ENCODE data around the gene DACH1.

The DACH1 gene

DNA sequence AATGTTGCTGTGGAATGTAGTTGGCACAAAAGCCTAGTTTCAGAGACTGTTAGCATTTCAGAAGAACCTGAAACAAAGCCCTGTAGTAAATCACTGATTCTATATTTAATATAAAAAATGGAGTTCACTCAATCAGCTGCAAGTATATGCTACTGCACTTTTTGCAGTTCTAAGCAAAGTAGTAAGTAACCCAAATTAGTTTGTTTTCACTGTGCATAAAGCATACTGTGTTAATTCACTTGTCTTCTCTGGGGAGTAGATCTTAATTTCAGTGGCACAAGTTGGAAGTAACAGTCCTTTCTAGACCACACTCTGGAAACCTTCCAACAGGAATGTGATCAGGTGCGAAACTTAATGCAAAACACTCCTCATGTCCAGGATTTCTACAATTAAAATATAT lies 139.3 kb downstream of the DACH1 start:
- no peak for DNase-seq
- no peak overlapping the region for H3K4me3 ChIP-seq (ENCODE audit: low read depth, low read length)
- no peak for TF ChIP-seq CTCF (IDR thresholded peaks at IDR 0.05; ENCODE audit: low read depth, low read length)
- H3K4me1 ChIP-seq, result peaks cover 12% of the 10 kb centered on the region
- H3K27me3 ChIP-seq, result no peaks in the 10 kb centered on the region
- H3K9me3 ChIP-seq, result no peaks in the 10 kb centered on the region
- H3K36me3 ChIP-seq, result no peaks in the 10 kb centered on the region

GRCh38 chr13:71727042-71727441 lies 140.0 kb downstream of the DACH1 start:
- TF ChIP-seq CTCF (IDR thresholded peaks at IDR 0.05; ENCODE audit: low read depth, low read length), result no peak
- Histone ChIP-seq H3K9me3 (no peaks in the 10 kb centered on the region), H3K4me1 (peaks cover 12% of the 10 kb centered on the region), H3K4me3 (ENCODE audit: low read depth, low read length) (no peak overlapping the region), H3K36me3 (no peaks in the 10 kb centered on the region), H3K27me3 (no peaks in the 10 kb centered on the region)
- DNase-seq, result no peak

GRCh38 chr13:71722206-71722605 lies 144.8 kb downstream of the DACH1 start:
- H3K9me3 ChIP-seq, result no peaks in the 10 kb centered on the region
- no peak for TF ChIP-seq CTCF (IDR thresholded peaks at IDR 0.05; ENCODE audit: low read depth, low read length)

DNA sequence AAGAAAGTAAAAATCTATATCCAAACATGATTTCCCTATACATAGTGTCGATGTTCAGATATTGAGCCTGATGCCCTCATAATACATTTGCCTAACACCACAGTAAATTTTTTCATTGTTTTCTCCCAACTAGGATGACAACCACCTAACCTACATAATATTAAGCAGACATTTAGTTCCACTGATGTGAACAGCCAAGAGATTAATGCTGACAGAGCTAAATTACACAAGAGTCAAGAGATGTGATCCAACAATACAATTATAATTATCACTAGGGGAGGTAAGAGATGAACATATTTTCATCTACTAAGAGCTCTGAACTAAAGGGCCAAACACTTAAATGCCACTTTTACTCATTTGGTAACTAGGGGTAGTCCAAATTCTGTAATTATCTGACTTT lies 145.9 kb downstream of the DACH1 start:
- no peak for DNase-seq
- TF ChIP-seq CTCF (IDR thresholded peaks at IDR 0.05; ENCODE audit: low read depth, low read length), result no peak
- no peak overlapping the region for H3K4me3 ChIP-seq (ENCODE audit: low read depth, low read length)
- no peaks in the 10 kb centered on the region for H3K27me3 ChIP-seq
- H3K9me3 ChIP-seq, result no peaks in the 10 kb centered on the region
- H3K4me1 ChIP-seq, result peaks cover 5% of the 10 kb centered on the region; the same call in 1 of the 2 replicates
- H3K36me3 ChIP-seq, result no peaks in the 10 kb centered on the region

More at GRCh38 chr13:71722206-71722605, 144.8 kb downstream of the DACH1 start:
- H3K27me3 ChIP-seq, result no peaks in the 10 kb centered on the region
- no peak overlapping the region for H3K4me3 ChIP-seq (ENCODE audit: low read depth, low read length)
- DNase-seq, result no peak
- H3K36me3 ChIP-seq, result no peaks in the 10 kb centered on the region
- H3K4me1 ChIP-seq, result peaks cover 7% of the 10 kb centered on the region

- H3K4me1 ChIP-seq, result peaks cover 8% of the 10 kb centered on the region; the same call in 1 of the 2 replicates
- DNase-seq, result no peak
- no peak for TF ChIP-seq CTCF (IDR thresholded peaks at IDR 0.05; ENCODE audit: low read depth, low read length)
These were observed 148.1 kb downstream of the DACH1 start for GRCh38 chr13:71718931-71719330.

GRCh38 chr13:71714802-71715375 lies 152.1 kb downstream of the DACH1 start:
- DNase-seq, result no peak

More at GRCh38 chr13:71718931-71719330, 148.1 kb downstream of the DACH1 start:
- no peaks in the 10 kb centered on the region for H3K9me3 ChIP-seq
- no peaks in the 10 kb centered on the region for H3K36me3 ChIP-seq
- H3K27me3 ChIP-seq, result no peaks in the 10 kb centered on the region
- no peak overlapping the region for H3K4me3 ChIP-seq (ENCODE audit: low read depth, low read length)

More at GRCh38 chr13:71714802-71715375, 152.1 kb downstream of the DACH1 start:
- Histone ChIP-seq H3K4me1 (peaks cover 22% of the 10 kb centered on the region; the same call in 1 of the 2 replicates), H3K36me3 (no peaks in the 10 kb centered on the region), H3K4me3 (ENCODE audit: low read depth, low read length) (no peak overlapping the region), H3K9me3 (no peaks in the 10 kb centered on the region), H3K27me3 (no peaks in the 10 kb centered on the region)
- no peak for TF ChIP-seq CTCF (IDR thresholded peaks at IDR 0.05; ENCODE audit: low read depth, low read length)
